Measurements from ENCODE around the gene ZPBP. TPM values are rescaled to one million over a fixed set of nuclear protein-coding genes. Genes with fewer than 3 reads are reported as not detected.

The ZPBP gene
- total RNA-seq, 1 donor, result not detected

DNA sequence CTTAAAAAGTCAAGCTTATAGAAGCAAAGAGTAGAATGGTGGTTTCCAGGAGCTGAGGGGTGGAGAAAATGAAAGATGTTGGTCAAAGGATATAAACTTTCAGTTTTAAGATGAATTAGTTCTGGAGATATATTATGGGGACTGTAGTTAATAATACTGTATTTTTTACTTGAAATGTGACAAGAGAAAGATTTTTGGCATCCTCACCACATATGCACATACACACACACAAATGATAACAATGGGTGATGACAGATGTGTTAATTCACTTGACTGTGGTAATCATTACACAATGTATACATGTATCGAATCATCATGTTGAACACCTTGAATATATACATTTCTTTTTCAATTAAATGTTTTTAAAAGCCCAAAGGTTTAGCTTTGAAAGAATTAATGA lies 32.7 kb upstream of the ZPBP start:
- no peak for DNase-seq (ENCODE audit: low read depth)

DNA sequence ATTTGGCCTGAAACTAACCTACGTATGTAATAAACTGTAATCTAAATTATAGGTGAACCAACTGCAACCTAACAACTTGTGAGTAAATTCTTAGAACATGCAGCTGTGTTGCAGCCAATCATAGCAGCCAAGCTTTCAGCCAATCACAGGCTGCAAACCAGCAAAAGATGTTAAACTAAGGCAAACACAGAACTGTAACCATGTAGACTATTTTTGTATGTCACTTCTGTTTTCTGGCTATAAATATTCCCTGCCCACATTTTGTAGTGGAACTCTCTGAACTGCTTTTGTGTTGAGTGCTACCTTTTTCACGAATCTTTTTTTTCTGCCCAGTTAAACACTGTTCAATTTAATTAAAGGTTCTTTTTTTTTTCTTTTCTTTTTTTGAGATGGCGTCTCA lies 28.2 kb upstream of the ZPBP start:
- H3K4me3 ChIP-seq (ENCODE audit: low read depth, low read length), result no peak overlapping the region
- TF ChIP-seq, protein P1, sequence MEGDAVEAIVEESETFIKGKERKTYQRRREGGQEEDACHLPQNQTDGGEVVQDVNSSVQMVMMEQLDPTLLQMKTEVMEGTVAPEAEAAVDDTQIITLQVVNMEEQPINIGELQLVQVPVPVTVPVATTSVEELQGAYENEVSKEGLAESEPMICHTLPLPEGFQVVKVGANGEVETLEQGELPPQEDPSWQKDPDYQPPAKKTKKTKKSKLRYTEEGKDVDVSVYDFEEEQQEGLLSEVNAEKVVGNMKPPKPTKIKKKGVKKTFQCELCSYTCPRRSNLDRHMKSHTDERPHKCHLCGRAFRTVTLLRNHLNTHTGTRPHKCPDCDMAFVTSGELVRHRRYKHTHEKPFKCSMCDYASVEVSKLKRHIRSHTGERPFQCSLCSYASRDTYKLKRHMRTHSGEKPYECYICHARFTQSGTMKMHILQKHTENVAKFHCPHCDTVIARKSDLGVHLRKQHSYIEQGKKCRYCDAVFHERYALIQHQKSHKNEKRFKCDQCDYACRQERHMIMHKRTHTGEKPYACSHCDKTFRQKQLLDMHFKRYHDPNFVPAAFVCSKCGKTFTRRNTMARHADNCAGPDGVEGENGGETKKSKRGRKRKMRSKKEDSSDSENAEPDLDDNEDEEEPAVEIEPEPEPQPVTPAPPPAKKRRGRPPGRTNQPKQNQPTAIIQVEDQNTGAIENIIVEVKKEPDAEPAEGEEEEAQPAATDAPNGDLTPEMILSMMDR (IDR thresholded peaks at IDR 0.05; ENCODE audit: insufficient read depth, low read length), result no peak
- no peak for DNase-seq (ENCODE audit: low read depth)

More for the DNA sequence above, 32.7 kb upstream of the ZPBP start:
- TF ChIP-seq, protein P1 (IDR thresholded peaks at IDR 0.05; ENCODE audit: insufficient read depth, low read length), result no peak
- H3K4me3 ChIP-seq (ENCODE audit: low read depth, low read length), result no peak overlapping the region

DNA sequence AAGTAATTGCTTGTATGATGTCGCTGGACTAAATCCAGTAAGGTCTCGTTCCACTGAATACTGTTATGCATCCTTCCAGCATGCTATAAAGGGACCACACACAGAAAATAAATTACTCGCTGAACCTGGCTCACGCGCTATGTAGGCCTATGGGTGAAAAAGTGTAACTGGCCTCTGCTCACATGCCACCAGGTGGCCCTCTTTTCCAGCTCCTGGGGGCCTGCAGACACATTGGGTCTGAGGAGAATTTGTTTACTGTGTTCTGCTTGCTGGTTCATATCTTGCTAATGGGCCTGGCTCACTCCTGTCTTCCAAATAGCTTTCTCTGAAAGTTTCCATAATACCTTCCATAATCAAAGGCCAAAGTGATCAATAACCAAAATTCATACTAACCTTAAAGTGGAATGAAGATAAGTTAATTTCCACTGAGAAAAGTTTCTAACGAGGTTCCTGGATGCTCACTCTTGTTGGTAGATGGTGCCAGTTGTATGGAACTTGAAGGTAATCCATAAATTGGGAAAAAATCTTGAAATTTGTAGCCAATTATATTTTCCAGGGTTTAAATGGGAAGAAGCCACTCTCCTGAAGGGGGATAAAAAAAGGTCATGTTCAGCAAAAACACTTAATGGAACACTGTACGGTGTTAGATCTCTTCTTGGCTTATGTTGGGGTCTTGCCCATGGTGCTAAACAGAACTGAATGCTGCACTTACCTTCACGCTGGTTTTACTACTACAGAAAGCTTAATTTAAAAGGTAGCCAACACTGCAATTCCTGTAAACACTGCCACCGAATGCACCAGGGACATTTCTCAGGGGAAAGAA lies 27.0 kb upstream of the ZPBP start:
- TF ChIP-seq, protein P1 (IDR thresholded peaks at IDR 0.05; ENCODE audit: insufficient read depth, low read length), result no peak
- no peak for DNase-seq (ENCODE audit: low read depth)
- no peak overlapping the region for H3K4me3 ChIP-seq (ENCODE audit: low read depth, low read length)

DNA sequence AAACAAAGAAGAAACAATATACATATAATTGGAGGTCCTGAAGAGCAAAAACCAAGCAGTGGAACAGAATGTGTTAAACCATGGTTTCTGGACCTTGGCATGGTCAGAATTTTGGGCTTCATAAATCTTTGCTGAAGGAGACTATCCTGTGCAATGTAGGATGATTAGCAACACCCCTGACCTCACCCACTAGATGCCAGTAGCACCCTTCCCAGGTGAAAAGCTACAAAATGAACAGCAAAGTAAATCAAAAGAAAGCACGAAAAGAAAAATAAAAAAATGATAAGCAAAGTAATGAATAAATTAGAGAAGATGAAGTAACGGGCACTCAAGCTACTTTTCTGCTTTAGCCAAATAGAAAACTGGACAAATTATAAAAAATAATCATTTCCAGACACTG lies 19.2 kb upstream of the ZPBP start:
- TF ChIP-seq, protein P1 (IDR thresholded peaks at IDR 0.05; ENCODE audit: insufficient read depth, low read length), result no peak
- DNase-seq (ENCODE audit: low read depth), result no peak
- no peak overlapping the region for H3K4me3 ChIP-seq (ENCODE audit: low read depth, low read length)

DNA sequence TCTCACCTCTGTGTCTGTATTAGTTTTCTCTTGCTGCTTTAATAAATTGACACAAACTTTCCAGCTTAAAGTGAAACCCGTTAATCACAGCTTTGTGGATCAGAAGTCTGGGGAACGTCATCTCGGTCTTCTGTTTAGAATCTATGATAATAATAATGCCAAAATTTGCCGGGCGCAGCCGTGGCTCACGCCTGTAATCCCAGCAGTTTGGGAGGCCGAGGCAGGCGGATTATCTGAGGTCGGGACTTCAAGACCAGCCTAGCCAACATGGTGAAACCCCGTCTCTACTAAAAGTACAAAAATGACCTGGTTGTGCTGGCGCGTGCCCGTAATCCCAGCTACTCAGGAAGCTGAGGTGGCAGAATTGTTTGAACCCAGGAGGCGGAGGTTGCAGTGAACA lies 8.8 kb upstream of the ZPBP start:
- TF ChIP-seq, protein P1 (IDR thresholded peaks at IDR 0.05; ENCODE audit: insufficient read depth, low read length), result no peak
- DNase-seq (ENCODE audit: low read depth), result no peak
- H3K4me3 ChIP-seq (ENCODE audit: low read depth, low read length), result no peak overlapping the region

DNA sequence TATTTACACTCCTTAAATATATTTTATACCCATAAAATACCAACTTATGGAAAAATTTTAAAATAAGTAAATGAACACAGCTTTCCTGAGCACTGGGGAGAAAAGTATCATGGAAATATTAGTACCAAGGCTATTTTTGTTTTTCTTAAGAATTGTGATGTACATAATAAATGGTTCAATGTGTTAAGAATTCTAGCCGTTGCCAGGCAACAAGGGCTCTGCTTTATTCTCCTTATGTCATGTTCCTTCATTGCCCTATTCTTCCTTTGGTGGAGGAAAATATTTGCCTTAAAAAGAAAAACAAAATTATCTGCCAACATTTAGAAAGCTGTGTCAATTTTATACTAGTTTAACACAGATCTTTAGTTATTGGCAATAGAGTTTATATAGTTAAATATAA lies 2.6 kb upstream of the ZPBP start:
- H3K4me3 ChIP-seq (ENCODE audit: low read depth, low read length), result no peak overlapping the region
- TF ChIP-seq, protein P1 (IDR thresholded peaks at IDR 0.05; ENCODE audit: insufficient read depth, low read length), result no peak

More for the DNA sequence above, 2.6 kb upstream of the ZPBP start:
- DNase-seq (ENCODE audit: low read depth), result no peak
